Epithelial cell of proximal tubule (primary cell): ENCODE measurements around the gene FNIP2. TPM values are rescaled to one million over a fixed set of nuclear protein-coding genes. Genes with fewer than 3 reads are reported as not detected.

ENCODE experiments used
- DNase-seq: peaks from one replicate; pipeline ENCODE4 v3.0.0-alpha.2; 2011; ENCODE audit warnings: low read depth
- H3K4me3 ChIP-seq: 2 replicates; pipeline ENCODE4 v1.5.1; 2011; ENCODE audit warnings: low read depth, mild to moderate bottlenecking, low read length
- total RNA-seq: library from RNA; depleted of rRNA; stranded (reverse); fragments of >200 nt; gene quantifications from 2 replicates; pipeline ENCODE4 v1.2.3, GENCODE V29; 2015
- TF ChIP-seq, protein P1 (sequence below): conservative IDR thresholded peaks from 2 replicates; pipeline ENCODE4 v1.5.1; 2012; ENCODE audit warnings: low read depth, mild to moderate bottlenecking, low read length

Gene FNIP2
- total RNA-seq, 1 donor from 2014 or later: 16.2 TPM

DNA sequence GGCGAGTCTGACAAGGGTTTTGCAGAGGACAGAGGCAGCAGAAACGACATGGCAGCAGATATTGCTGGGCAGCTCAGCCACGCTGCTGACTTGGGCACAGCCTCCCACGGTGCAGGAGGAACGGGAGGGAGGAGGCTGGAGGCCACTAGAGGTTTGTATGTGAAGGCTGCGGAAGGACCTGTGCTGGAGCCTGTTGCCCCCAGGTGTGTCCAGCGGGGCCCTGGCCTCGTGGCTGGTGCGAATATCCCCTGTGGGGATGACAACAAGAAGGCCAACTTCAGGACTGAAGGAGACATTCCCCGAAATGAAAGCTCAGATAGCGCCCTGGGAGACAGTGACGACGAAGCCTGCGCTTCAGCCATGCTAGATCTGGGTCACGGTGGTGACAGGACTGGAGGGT lies 100.2 kb downstream of the FNIP2 start:
- DNase-seq: no peak
- TF ChIP-seq, protein P1, sequence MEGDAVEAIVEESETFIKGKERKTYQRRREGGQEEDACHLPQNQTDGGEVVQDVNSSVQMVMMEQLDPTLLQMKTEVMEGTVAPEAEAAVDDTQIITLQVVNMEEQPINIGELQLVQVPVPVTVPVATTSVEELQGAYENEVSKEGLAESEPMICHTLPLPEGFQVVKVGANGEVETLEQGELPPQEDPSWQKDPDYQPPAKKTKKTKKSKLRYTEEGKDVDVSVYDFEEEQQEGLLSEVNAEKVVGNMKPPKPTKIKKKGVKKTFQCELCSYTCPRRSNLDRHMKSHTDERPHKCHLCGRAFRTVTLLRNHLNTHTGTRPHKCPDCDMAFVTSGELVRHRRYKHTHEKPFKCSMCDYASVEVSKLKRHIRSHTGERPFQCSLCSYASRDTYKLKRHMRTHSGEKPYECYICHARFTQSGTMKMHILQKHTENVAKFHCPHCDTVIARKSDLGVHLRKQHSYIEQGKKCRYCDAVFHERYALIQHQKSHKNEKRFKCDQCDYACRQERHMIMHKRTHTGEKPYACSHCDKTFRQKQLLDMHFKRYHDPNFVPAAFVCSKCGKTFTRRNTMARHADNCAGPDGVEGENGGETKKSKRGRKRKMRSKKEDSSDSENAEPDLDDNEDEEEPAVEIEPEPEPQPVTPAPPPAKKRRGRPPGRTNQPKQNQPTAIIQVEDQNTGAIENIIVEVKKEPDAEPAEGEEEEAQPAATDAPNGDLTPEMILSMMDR: no peak
- no peak overlapping the region for H3K4me3 ChIP-seq

DNA sequence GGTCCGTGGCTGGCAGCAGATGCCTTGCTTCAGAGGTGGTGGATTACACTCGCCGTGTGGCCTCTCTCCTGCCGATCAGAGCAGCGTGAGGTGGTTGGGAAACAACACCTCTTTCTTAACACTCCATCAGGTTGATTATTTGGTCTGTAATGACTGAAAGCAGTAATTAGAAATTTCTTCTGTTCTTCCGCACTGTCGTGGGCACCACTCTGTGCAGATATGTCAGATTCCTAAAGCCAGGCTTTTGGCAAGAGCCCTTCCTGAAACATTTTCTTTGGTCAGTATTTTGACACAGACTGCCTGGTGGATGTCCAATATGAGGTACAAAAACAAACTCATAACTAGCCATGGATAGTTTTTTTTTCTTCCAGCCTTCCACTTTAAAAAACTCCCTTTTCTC lies 100.9 kb downstream of the FNIP2 start:
- no peak overlapping the region for H3K4me3 ChIP-seq
- TF ChIP-seq, protein P1: no peak

DNA sequence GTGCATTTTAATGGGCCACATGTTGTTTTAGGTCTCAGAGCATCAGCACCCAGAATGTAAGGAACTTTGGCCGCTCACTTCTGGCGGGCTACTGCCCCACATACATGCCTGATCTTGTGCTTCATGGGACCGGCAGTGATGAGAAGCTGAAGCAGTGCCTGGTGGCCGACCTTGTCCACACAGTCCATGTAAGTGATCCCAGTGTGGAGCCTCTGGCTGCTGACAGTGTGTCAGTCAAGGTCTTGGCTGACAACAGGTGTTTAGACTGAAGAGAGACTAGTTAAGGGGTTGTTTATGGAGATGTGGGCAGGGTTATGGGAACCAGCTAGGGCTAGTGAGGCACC lies 101.4 kb downstream of the FNIP2 start:
- TF ChIP-seq, protein P1: no peak
- no peak for DNase-seq
- no peak overlapping the region for H3K4me3 ChIP-seq

More for the DNA sequence above, 100.9 kb downstream of the FNIP2 start:
- no peak for DNase-seq

- TF ChIP-seq, protein P1: no peak
- no peak for DNase-seq
- no peak overlapping the region for H3K4me3 ChIP-seq
These were observed 102.0 kb downstream of the FNIP2 start for GRCh38 chr4:158870626-158871334.

DNA sequence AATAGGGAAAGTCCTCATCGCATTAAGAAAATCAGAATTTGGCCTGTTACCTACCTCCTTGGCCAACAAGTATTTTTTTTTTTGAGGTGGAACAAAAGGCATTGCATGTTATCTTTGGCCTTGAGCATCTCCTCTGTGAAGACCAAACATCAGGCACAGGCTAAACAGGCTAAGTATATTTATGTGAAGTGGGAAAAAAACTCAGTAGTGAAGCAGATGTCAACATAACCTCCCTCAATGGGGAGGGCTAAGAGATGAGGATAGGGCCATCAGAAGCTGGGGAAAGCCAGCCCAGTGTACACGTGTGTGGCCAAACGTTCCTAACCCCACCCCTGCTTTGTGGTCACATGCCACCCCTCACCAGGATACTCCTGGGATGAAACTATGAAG lies 102.5 kb downstream of the FNIP2 start:
- H3K4me3 ChIP-seq: no peak overlapping the region
- TF ChIP-seq, protein P1: no peak
- DNase-seq: no peak

GRCh38 chr4:158873795-158874401 lies 105.1 kb downstream of the FNIP2 start:
- no peak overlapping the region for H3K4me3 ChIP-seq
- TF ChIP-seq, protein P1: no peak
- no peak for DNase-seq

DNA sequence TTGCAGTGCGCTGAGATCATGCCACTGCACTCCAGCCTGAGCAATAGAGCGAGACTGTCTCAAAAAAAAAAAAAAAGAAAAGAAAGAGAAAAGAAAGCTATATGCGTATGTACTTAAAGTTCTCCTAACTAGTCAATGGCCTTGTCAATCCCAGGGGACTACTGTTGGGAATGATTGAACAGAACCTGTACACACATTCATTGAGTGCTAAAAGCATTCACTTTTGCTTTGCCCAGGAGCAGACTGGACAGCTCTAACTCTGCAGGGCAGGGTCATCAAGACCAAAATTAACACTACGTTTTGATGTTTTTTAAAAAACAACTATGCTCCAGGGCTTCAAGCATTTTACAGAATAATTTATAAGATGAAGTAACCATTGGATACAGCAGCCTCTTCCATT lies 106.2 kb downstream of the FNIP2 start:
- TF ChIP-seq, protein P1: no peak
- no peak for DNase-seq
- no peak overlapping the region for H3K4me3 ChIP-seq
